ENCODE data around the gene EIF1AD. TPM values are rescaled to one million over a fixed set of nuclear protein-coding genes. Genes with fewer than 3 reads are reported as not detected.

Gene EIF1AD
- total and polyA plus RNA-seq, 4 donors, result 22.0 to 33.2 (median 28.7) TPM

GRCh38 chr11:65997286-65997685 is 4.7 kb downstream of the EIF1AD start:
- no peak overlapping the region for H3K9ac ChIP-seq (ENCODE audit: insufficient read depth in 1 of 2, low read length in 2 of 2)
- TF ChIP-seq CTCF (IDR thresholded peaks at IDR 0.05; ENCODE audit: control extremely low read depth, extremely low read depth), result no peak
- H3K9me3 ChIP-seq (ENCODE audit: control insufficient read depth in 4 of 4, insufficient read depth in 3 of 4, low read length in 3 of 4), result no peaks in the 10 kb centered on the region
- peaks cover 21 to 31% (median 24%) of the 10 kb centered on the region in 4 donors for H3K36me3 ChIP-seq (ENCODE audit: control insufficient read depth in 4 of 4, insufficient read depth in 4 of 4, low read length in 4 of 4)
- WGBS, 2 donors, result 81 to 86% methylated on average over 2 of the region's 2 CpGs
- H3K27ac ChIP-seq (ENCODE audit: low read depth in 1 of 2, low read length in 1 of 2), result no peak overlapping the region
- peaks cover 0 to 5% (median 0%) of the 10 kb centered on the region in 5 donors for H3K4me1 ChIP-seq (ENCODE audit: control insufficient read depth in 5 of 5, insufficient read depth in 5 of 5, low read length in 5 of 5)
- ATAC-seq (ENCODE audit: insufficient read depth, low FRiP score) (no peak), DNase-seq (no peak)
- no peak overlapping the region for H3K4me3 ChIP-seq
- H3K27me3 ChIP-seq (ENCODE audit: control insufficient read depth in 3 of 3, insufficient read depth in 3 of 3, low read length in 2 of 3), result no peaks in the 10 kb centered on the region

DNA sequence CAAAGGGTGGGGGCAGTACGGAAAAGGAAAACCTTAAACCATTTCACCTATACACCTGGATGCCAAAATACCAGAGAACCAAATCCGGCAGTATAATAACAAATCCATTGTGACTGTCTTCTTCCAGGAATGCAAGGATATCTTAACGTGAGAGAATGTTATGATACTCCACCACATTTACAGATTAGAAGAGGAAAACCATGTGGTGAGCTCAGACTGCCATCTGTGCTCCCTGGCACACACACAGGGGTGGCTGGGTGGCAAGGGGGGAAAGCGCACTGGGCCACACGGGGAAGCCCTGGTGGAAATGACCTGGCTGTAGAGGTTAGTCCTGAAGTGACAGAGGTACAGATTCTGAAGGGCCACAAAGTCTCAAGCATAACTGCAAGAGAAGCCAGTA is 9.9 kb downstream of the EIF1AD start:
- peaks cover 0 to 5% (median 1%) of the 10 kb centered on the region in 4 donors for H3K36me3 ChIP-seq (ENCODE audit: control insufficient read depth in 4 of 4, insufficient read depth in 4 of 4, low read length in 4 of 4)
- no peak for DNase-seq
- H3K4me1 ChIP-seq (ENCODE audit: control insufficient read depth in 5 of 5, insufficient read depth in 5 of 5, low read length in 5 of 5), result no peaks in the 10 kb centered on the region
- no peak for ATAC-seq (ENCODE audit: insufficient read depth, low FRiP score)
- no peaks in the 10 kb centered on the region for H3K9me3 ChIP-seq (ENCODE audit: control insufficient read depth in 4 of 4, insufficient read depth in 3 of 4, low read length in 3 of 4)
- no peak overlapping the region for H3K9ac ChIP-seq (ENCODE audit: insufficient read depth in 1 of 2, low read length in 2 of 2)
- TF ChIP-seq CTCF (IDR thresholded peaks at IDR 0.05; ENCODE audit: control extremely low read depth, extremely low read depth), result no peak
- H3K27me3 ChIP-seq (ENCODE audit: control insufficient read depth in 3 of 3, insufficient read depth in 3 of 3, low read length in 2 of 3), result no peaks in the 10 kb centered on the region
- 87 to 91% methylated on average over 5 of the region's 5 CpGs for WGBS, 2 donors
- H3K27ac ChIP-seq (ENCODE audit: low read depth in 1 of 2, low read length in 1 of 2), result no peak overlapping the region
- H3K4me3 ChIP-seq, result no peak overlapping the region

- TF ChIP-seq CTCF (IDR thresholded peaks at IDR 0.05; ENCODE audit: control extremely low read depth, extremely low read depth), result peak; percentile 99
- H3K27me3 ChIP-seq (ENCODE audit: control insufficient read depth in 3 of 3, insufficient read depth in 3 of 3, low read length in 2 of 3), result no peaks in the 10 kb centered on the region
- no peak overlapping the region for H3K4me3 ChIP-seq
- no peak overlapping the region for H3K9ac ChIP-seq (ENCODE audit: insufficient read depth in 1 of 2, low read length in 2 of 2)
- H3K36me3 ChIP-seq (ENCODE audit: control insufficient read depth in 4 of 4, insufficient read depth in 4 of 4, low read length in 4 of 4), result peaks cover 0 to 5% (median 2%) of the 10 kb centered on the region in 4 donors
- peak overlapping the region in 1 of 2 donors; percentile 22 for H3K27ac ChIP-seq (ENCODE audit: low read depth in 1 of 2, low read length in 1 of 2)
- peak; percentile 98 for ATAC-seq (ENCODE audit: insufficient read depth, low FRiP score)
- H3K4me1 ChIP-seq (ENCODE audit: control insufficient read depth in 5 of 5, insufficient read depth in 5 of 5, low read length in 5 of 5), result no peaks in the 10 kb centered on the region
- no peaks in the 10 kb centered on the region for H3K9me3 ChIP-seq (ENCODE audit: control insufficient read depth in 4 of 4, insufficient read depth in 3 of 4, low read length in 3 of 4)
- WGBS, 2 donors, result 14 to 26% methylated on average over 10 of the region's 10 CpGs
- peak; percentile 94 to 97 (median 97) for DNase-seq
Measured at GRCh38 chr11:65988791-65989592, 13.0 kb downstream of the EIF1AD start.

Data from lung (tissue), 12 donors.